Measurements from ENCODE around the gene IREB2. TPM values are rescaled to one million over a fixed set of nuclear protein-coding genes. Genes with fewer than 3 reads are reported as not detected.

Gene IREB2
- total and polyA plus RNA-seq, 7 donors = 11.0 to 46.5 (median 29.2) TPM

GRCh38 chr15:78541744-78542034 is 103.7 kb downstream of the IREB2 start:
- WGBS, 3 donors = 11 to 58% (median 28%) methylated on average over 1 of the region's 1 CpG
- H3K27me3 ChIP-seq (ENCODE audit: insufficient read depth in 3 of 3, low read length in 2 of 3) = no peaks in the 10 kb centered on the region
- DNase-seq (no peak), ATAC-seq (no peak)
- intact Hi-C loops (cut with DNase I) = loop anchor here in 1 of 2 donors (5.0 kb wide), 1 partner anchor 104 kb away; the partner anchor contains the start of gene IREB2
- H3K9me3 ChIP-seq = no peaks in the 10 kb centered on the region
- peaks cover 11% of the 10 kb centered on the region for H3K4me1 ChIP-seq
- no peak overlapping the region for H3K27ac ChIP-seq
- peak overlapping the region; percentile 80 for H3K4me3 ChIP-seq
- H3K36me3 ChIP-seq (ENCODE audit: insufficient read depth in 1 of 2, low read depth in 1 of 2) = peaks cover 19 to 49% of the 10 kb centered on the region in 2 donors
- TF ChIP-seq CTCF (IDR thresholded peaks at IDR 0.05) = no peak

- no peak overlapping the region for H3K27ac ChIP-seq
- intact Hi-C loops (cut with DNase I) = loop anchor here in 1 of 2 donors (5.0 kb wide), 1 partner anchor 105 kb away; the partner anchor contains the start of gene IREB2
- H3K36me3 ChIP-seq (ENCODE audit: insufficient read depth in 1 of 2, low read depth in 1 of 2) = peaks cover 19 to 59% of the 10 kb centered on the region in 2 donors
- peaks cover 11% of the 10 kb centered on the region for H3K4me1 ChIP-seq
- ATAC-seq (no peak), DNase-seq (no peak)
- H3K4me3 ChIP-seq = no peak overlapping the region
- 91 to 97% (median 91%) methylated on average over 3 of the region's 3 CpGs for WGBS, 3 donors
- H3K9me3 ChIP-seq = no peaks in the 10 kb centered on the region
- TF ChIP-seq CTCF (IDR thresholded peaks at IDR 0.05) = no peak
- H3K27me3 ChIP-seq (ENCODE audit: insufficient read depth in 3 of 3, low read length in 2 of 3) = no peaks in the 10 kb centered on the region
Observed at GRCh38 chr15:78542647-78543046, 104.6 kb downstream of the IREB2 start.

- intact Hi-C loops (cut with DNase I) = no loop called here
- peaks cover 15 to 64% of the 10 kb centered on the region in 2 donors for H3K36me3 ChIP-seq (ENCODE audit: insufficient read depth in 1 of 2, low read depth in 1 of 2)
- 59 to 65% (median 63%) methylated on average over 6 of the region's 6 CpGs for WGBS, 3 donors
Observed at GRCh38 chr15:78550194-78550593, 112.2 kb downstream of the IREB2 start.

GRCh38 chr15:78550815-78551214 is 112.8 kb downstream of the IREB2 start:
- intact Hi-C loops (cut with DNase I) = no loop called here
- Histone ChIP-seq H3K4me1 (no peaks in the 10 kb centered on the region), H3K27me3 (ENCODE audit: insufficient read depth in 3 of 3, low read length in 2 of 3) (no peaks in the 10 kb centered on the region), H3K36me3 (ENCODE audit: insufficient read depth in 1 of 2, low read depth in 1 of 2) (peaks cover 13 to 58% of the 10 kb centered on the region in 2 donors), H3K27ac (no peak overlapping the region), H3K4me3 (no peak overlapping the region), H3K9me3 (no peaks in the 10 kb centered on the region)
- 55 to 71% (median 63%) methylated on average over 3 of the region's 3 CpGs for WGBS, 3 donors
- no peak for TF ChIP-seq CTCF (IDR thresholded peaks at IDR 0.05)
- ATAC-seq = peak in 1 of 4 donors; percentile 9
- no peak for DNase-seq

More at GRCh38 chr15:78550194-78550593, 112.2 kb downstream of the IREB2 start:
- no peak for TF ChIP-seq CTCF (IDR thresholded peaks at IDR 0.05)
- no peak for DNase-seq
- Histone ChIP-seq H3K9me3 (no peaks in the 10 kb centered on the region), H3K4me1 (no peaks in the 10 kb centered on the region), H3K27ac (no peak overlapping the region), H3K4me3 (no peak overlapping the region), H3K27me3 (ENCODE audit: insufficient read depth in 3 of 3, low read length in 2 of 3) (no peaks in the 10 kb centered on the region)
- peak in 1 of 4 donors; percentile 13 for ATAC-seq

Other genes starting within 250 kb of the IREB2 start
- gene ACSBG1, start 203.7 kb upstream of the IREB2 start, total RNA-seq = under 1 TPM in 1 of 4 donors, not detected in 3; 0.12 TPM
- under 1 TPM; 0.43 to 0.64 (median 0.59) TPM for gene ACSBG1, start 203.7 kb upstream of the IREB2 start, polyA plus RNA-seq
- 100 to 1,000 TPM in 3 of 4 donors, 10 to 100 TPM in 1; 78.5 to 263 (median 184) TPM for gene DNAJA4, start 173.7 kb upstream of the IREB2 start, total RNA-seq
- gene DNAJA4, start 173.7 kb upstream of the IREB2 start, polyA plus RNA-seq = 100 to 1,000 TPM; 154 to 276 (median 188) TPM
- gene SKIC8, start 138.6 kb upstream of the IREB2 start, total RNA-seq = 10 to 100 TPM; 17.7 to 38.6 (median 30.8) TPM
- gene SKIC8, start 138.6 kb upstream of the IREB2 start, polyA plus RNA-seq = 10 to 100 TPM; 32.9 to 48.9 (median 39.7) TPM
- not detected for gene CRABP1, start 97.9 kb upstream of the IREB2 start, total RNA-seq
- gene CRABP1, start 97.9 kb upstream of the IREB2 start, polyA plus RNA-seq = under 1 TPM in 1 of 3 donors, not detected in 2; 0.05 TPM
- 10 to 100 TPM in 1 of 4 donors, 1 to 10 TPM in 3; 3.1 to 10.9 (median 6.0) TPM for gene HYKK, start 69.4 kb downstream of the IREB2 start, total RNA-seq
- 1 to 10 TPM; 1.1 to 3.4 (median 2.9) TPM for gene HYKK, start 69.4 kb downstream of the IREB2 start, polyA plus RNA-seq
- 100 to 1,000 TPM in 3 of 4 donors, 10 to 100 TPM in 1; 94.3 to 227 (median 176) TPM for gene PSMA4, start 102.2 kb downstream of the IREB2 start, total RNA-seq
- gene PSMA4, start 102.2 kb downstream of the IREB2 start, polyA plus RNA-seq = 100 to 1,000 TPM; 261 to 487 (median 348) TPM
- gene CHRNA5, start 127.3 kb downstream of the IREB2 start, total RNA-seq = 1 to 10 TPM in 3 of 4 donors, under 1 TPM in 1; 0.71 to 4.4 (median 3.8) TPM
- 1 to 10 TPM; 1.4 to 3.3 (median 2.4) TPM for gene CHRNA5, start 127.3 kb downstream of the IREB2 start, polyA plus RNA-seq
- gene CHRNA3, start 182.8 kb downstream of the IREB2 start, total RNA-seq = under 1 TPM in 2 of 4 donors, not detected in 2; 0.06 to 0.17 TPM
- gene CHRNA3, start 182.8 kb downstream of the IREB2 start, polyA plus RNA-seq = under 1 TPM in 2 of 3 donors, not detected in 1; 0.01 to 0.04 TPM
- not detected for gene CHRNB4, start 203.0 kb downstream of the IREB2 start, total RNA-seq
- gene CHRNB4, start 203.0 kb downstream of the IREB2 start, polyA plus RNA-seq = not detected

All from psoas muscle (tissue), 8 donors.